ENCODE data around the gene GBP7.

DNA sequence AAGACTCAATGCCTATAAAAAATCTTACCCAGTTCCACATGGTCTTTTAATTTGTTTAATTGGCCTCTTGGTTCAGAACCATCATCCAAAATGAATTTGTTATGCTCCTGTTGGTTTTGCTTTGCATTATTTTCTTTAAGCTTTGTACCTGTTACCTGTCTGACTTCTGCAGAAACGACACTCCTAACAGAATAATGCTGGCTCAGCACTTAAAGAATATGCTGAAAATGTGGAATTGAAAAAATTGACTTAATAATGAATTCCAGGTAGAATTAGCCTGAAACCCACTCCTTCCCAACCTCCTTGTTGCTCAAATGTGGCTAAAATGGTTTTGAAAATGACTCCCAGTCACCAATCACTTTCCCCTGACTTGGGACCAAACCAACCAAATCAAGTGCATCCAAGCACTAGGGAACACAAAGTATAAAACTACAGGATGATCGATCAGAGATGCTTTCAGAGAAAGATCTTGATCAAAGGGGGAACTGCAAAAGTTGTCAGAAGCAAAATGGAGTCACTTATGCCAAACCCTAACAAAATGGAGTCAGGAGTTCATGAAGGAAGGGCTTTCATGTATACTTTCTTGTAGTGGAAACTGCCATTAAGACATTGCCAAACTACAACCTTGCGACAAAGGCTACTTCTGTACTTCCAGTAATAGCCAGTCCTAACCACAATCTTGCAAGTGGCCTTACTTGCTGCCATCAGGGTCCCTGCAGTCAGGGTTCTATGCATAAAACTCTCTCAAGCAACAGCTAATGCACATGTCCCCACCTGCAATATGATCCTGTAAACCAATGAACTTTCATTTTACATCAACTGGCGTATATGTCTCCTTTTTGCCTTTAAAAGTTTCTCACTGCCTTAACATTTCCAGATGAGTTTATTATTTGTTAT is 5.4 kb downstream of the GBP7 start:
- TF ChIP-seq, protein P1, sequence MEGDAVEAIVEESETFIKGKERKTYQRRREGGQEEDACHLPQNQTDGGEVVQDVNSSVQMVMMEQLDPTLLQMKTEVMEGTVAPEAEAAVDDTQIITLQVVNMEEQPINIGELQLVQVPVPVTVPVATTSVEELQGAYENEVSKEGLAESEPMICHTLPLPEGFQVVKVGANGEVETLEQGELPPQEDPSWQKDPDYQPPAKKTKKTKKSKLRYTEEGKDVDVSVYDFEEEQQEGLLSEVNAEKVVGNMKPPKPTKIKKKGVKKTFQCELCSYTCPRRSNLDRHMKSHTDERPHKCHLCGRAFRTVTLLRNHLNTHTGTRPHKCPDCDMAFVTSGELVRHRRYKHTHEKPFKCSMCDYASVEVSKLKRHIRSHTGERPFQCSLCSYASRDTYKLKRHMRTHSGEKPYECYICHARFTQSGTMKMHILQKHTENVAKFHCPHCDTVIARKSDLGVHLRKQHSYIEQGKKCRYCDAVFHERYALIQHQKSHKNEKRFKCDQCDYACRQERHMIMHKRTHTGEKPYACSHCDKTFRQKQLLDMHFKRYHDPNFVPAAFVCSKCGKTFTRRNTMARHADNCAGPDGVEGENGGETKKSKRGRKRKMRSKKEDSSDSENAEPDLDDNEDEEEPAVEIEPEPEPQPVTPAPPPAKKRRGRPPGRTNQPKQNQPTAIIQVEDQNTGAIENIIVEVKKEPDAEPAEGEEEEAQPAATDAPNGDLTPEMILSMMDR (IDR thresholded peaks at IDR 0.05) = no peak
- no peak for TF ChIP-seq POLR2A (IDR thresholded peaks at IDR 0.05)

Measured in right lobe of liver (tissue), 4 donors.